Osteoblast (primary cell): ENCODE results near the gene ST6GAL1. TPM values are rescaled to one million over a fixed set of nuclear protein-coding genes. Genes with fewer than 3 reads are reported as not detected.

Experiments
- DNase-seq: peaks from one replicate; pipeline ENCODE4 v3.0.0; 2011; ENCODE audit warnings: low spot score, mixed read lengths; ENCODE audit not compliant: insufficient read length; ENCODE audit errors: missing footprints
- H2AFZ ChIP-seq: 2 replicates; pipeline ENCODE4 v1.6.0; 2011; ENCODE audit warnings: mild to moderate bottlenecking, low read length
- H3K27ac ChIP-seq: 2 replicates; pipeline ENCODE4 v1.5.1; 2011; ENCODE audit warnings: mild to moderate bottlenecking, low read depth, low read length, moderate library complexity
- H3K27me3 ChIP-seq: 2 replicates; pipeline ENCODE4 v1.6.0; 2012; ENCODE audit warnings: mild to moderate bottlenecking, control low read depth, inconsistent platforms, low read length, moderate library complexity; ENCODE audit not compliant: insufficient read depth
- H3K36me3 ChIP-seq: 2 replicates; pipeline ENCODE4 v1.5.1; 2011; ENCODE audit warnings: mild to moderate bottlenecking, low read length, control low read depth, moderate library complexity; ENCODE audit not compliant: insufficient read depth
- H3K4me1 ChIP-seq: 2 replicates; pipeline ENCODE4 v1.5.1; 2011; ENCODE audit warnings: mild to moderate bottlenecking, low read length, control low read depth, moderate library complexity; ENCODE audit not compliant: insufficient read depth
- H3K4me2 ChIP-seq: 2 replicates; pipeline ENCODE4 v1.6.0; 2011; ENCODE audit warnings: mild to moderate bottlenecking, low read length; ENCODE audit not compliant: insufficient read depth
- H3K4me3 ChIP-seq: fragments of 200-600 bp; sonication (generic); 3 replicates; pipeline ENCODE4 v1.5.1; 2012; ENCODE audit warnings: mild to moderate bottlenecking, low read length, inconsistent platforms; ENCODE audit not compliant: insufficient read depth
- H3K79me2 ChIP-seq: 2 replicates; pipeline ENCODE4 v1.6.0; 2012; ENCODE audit warnings: mild to moderate bottlenecking, low read length, control low read depth, inconsistent platforms; ENCODE audit not compliant: insufficient read depth
- H3K9me3 ChIP-seq: 2 replicates; pipeline ENCODE4 v1.5.1; 2011; ENCODE audit warnings: low read depth, low read length, control low read depth
- H4K20me1 ChIP-seq: 2 replicates; pipeline ENCODE4 v1.6.0; 2012; ENCODE audit warnings: mild to moderate bottlenecking, low read length, control low read depth; ENCODE audit not compliant: insufficient read depth
- CTCF ChIP-seq: IDR thresholded peaks from 2 replicates; pipeline ENCODE4 v1.5.1; 2011; ENCODE audit warnings: mild to moderate bottlenecking, low read depth, low read length, moderate library complexity; ENCODE audit errors: extremely low read depth
- total RNA-seq: library from RNA; depleted of rRNA; stranded (reverse); fragments of >200 nt; gene quantifications from 2 replicates; pipeline ENCODE4 v1.2.3, GENCODE V29; 2012

The ST6GAL1 gene
- total RNA-seq, 1 donor, result 8.0 TPM

- Histone ChIP-seq H3K4me2 (no peak overlapping the region), H3K9me3 (no peaks in the 10 kb centered on the region), H3K79me2 (no peaks in the 10 kb centered on the region), H3K27ac (no peak overlapping the region), H2AFZ (no peak overlapping the region), H3K27me3 (peaks cover 2% of the 10 kb centered on the region), H4K20me1 (no peaks in the 10 kb centered on the region), H3K4me3 (no peak overlapping the region), H3K4me1 (no peaks in the 10 kb centered on the region), H3K36me3 (no peaks in the 10 kb centered on the region)
- TF ChIP-seq CTCF, result no peak
- no peak for DNase-seq
Measured at GRCh38 chr3:186921578-186921977, 8.7 kb upstream of the ST6GAL1 start.

- Histone ChIP-seq H3K27me3 (peaks cover 2% of the 10 kb centered on the region), H3K27ac (no peak overlapping the region), H4K20me1 (no peaks in the 10 kb centered on the region), H3K4me1 (no peaks in the 10 kb centered on the region), H2AFZ (no peak overlapping the region), H3K4me3 (no peak overlapping the region), H3K4me2 (no peak overlapping the region), H3K36me3 (no peaks in the 10 kb centered on the region), H3K9me3 (no peaks in the 10 kb centered on the region), H3K79me2 (no peaks in the 10 kb centered on the region)
- no peak for TF ChIP-seq CTCF
- DNase-seq, result no peak
Measured at GRCh38 chr3:186922224-186922623, 8.1 kb upstream of the ST6GAL1 start.

GRCh38 chr3:186922790-186923189, 7.5 kb upstream of the ST6GAL1 start:
- H3K9me3 ChIP-seq, result no peaks in the 10 kb centered on the region
- H3K4me1 ChIP-seq, result no peaks in the 10 kb centered on the region
- peaks cover 2% of the 10 kb centered on the region for H3K27me3 ChIP-seq
- no peaks in the 10 kb centered on the region for H3K79me2 ChIP-seq
- no peak overlapping the region for H3K4me3 ChIP-seq
- no peak overlapping the region for H3K27ac ChIP-seq
- H3K4me2 ChIP-seq, result no peak overlapping the region
- no peak for TF ChIP-seq CTCF
- no peak overlapping the region for H2AFZ ChIP-seq
- no peak for DNase-seq
- no peaks in the 10 kb centered on the region for H3K36me3 ChIP-seq
- H4K20me1 ChIP-seq, result no peaks in the 10 kb centered on the region

- Histone ChIP-seq H3K4me3 (no peak overlapping the region), H3K27ac (no peak overlapping the region), H3K79me2 (no peaks in the 10 kb centered on the region), H3K4me1 (no peaks in the 10 kb centered on the region), H3K4me2 (no peak overlapping the region), H3K27me3 (peaks cover 2% of the 10 kb centered on the region), H4K20me1 (no peaks in the 10 kb centered on the region), H3K36me3 (no peaks in the 10 kb centered on the region), H3K9me3 (no peaks in the 10 kb centered on the region), H2AFZ (no peak overlapping the region)
- TF ChIP-seq CTCF, result no peak
- DNase-seq, result no peak
Measured at GRCh38 chr3:186923241-186923640, 7.1 kb upstream of the ST6GAL1 start.
